GM12874 (cell line): ENCODE measurements around the gene EEF1A2.

Experiments used
- CTCF ChIP-seq: IDR thresholded peaks from 2 replicates; pipeline ENCODE4 v1.5.1; 2011; ENCODE audit warnings: low read depth, mild to moderate bottlenecking, control low read depth, low read length, moderate library complexity; ENCODE audit not compliant: insufficient read depth

Gene EEF1A2

GRCh38 chr20:63517376-63518309, 18.8 kb upstream of the EEF1A2 start:
- no peak for TF ChIP-seq CTCF

- no peak for TF ChIP-seq CTCF
Observed at GRCh38 chr20:63513207-63513606, 14.3 kb upstream of the EEF1A2 start.

- no peak for TF ChIP-seq CTCF
Observed at GRCh38 chr20:63509088-63509564, 10.2 kb upstream of the EEF1A2 start.

GRCh38 chr20:63508072-63508768, 9.3 kb upstream of the EEF1A2 start:
- TF ChIP-seq CTCF: no peak

GRCh38 chr20:63507083-63507743, 8.3 kb upstream of the EEF1A2 start:
- no peak for TF ChIP-seq CTCF

- TF ChIP-seq CTCF: no peak
Observed at GRCh38 chr20:63505723-63506122, 6.8 kb upstream of the EEF1A2 start.

GRCh38 chr20:63505281-63505680, 6.4 kb upstream of the EEF1A2 start:
- TF ChIP-seq CTCF: no peak
